GM11168 (cell line): ENCODE results near the gene LTBR.
"Not testable (repeated sequence)": the region's sequence is repeated elsewhere in the genome, so short reads cannot be mapped to it uniquely, and the experiment has no call there.

Experiments
- in situ Hi-C: fragments of 300-500 bp; cut with MboI; formaldehyde crosslinking; loops from one replicate; pipeline ENCODE4 v1.12.0; 2022; ENCODE audit warnings: low sequenced_read_pairs; ENCODE audit not compliant: unreplicated experiment

Gene LTBR

DNA sequence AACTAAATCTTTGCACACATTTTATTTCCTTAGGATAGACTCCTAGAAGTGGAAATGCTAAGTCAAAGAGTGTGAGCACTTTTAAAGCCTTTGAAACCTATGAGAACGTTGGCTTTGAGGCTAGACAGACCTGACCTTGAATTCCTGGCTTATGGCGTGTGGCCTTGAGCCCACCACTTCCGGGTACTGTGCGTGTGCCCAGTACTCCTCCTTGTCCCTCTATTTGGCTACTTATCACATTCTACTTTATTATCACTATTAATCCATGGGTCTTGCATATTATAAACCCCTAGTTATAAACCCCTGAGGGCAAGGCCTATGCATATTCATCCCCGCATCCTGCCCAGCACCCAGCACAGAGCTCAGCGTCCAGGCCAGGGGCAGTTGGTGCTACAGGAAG lies 34.8 kb downstream of the LTBR start:
- in situ Hi-C loops = loop anchor here (25.0 kb wide), 1 partner anchor 119 kb away; the partner anchor contains the start of gene GAPDH

DNA sequence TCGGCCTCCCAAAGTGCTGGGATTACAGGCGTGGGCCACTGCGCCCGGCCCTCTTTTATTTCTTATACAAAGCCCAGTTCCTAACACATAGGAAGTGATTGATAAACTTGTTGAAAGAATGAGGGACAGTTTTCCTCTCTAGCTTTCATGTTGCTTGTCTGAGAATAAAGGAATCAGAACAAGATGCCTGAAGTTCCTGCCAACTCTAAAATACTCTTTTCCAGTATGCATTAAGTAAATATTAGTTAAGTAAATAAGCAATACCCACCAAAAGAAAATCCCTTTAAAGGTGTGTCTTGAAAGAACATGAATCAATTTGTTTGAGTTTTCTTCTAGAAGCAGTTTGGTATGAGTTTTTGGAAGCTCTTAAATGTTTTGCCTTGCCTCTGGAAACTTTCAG lies 36.4 kb downstream of the LTBR start:
- in situ Hi-C loops = loop anchor here (5.0 to 25.0 kb wide), 2 partner anchors 37 to 117 kb away; partner anchors contain the start of gene GAPDH

GRCh38 chr12:6423267-6424007 lies 39.5 kb downstream of the LTBR start:
- in situ Hi-C loops = loop anchor here (5.0 to 25.0 kb wide), 2 partner anchors 34 to 114 kb away; partner anchors contain the start of gene GAPDH

GRCh38 chr12:6424008-6424347 lies 40.0 kb downstream of the LTBR start:
- in situ Hi-C loops = loop anchor here (5.0 to 25.0 kb wide), 2 partner anchors 33 to 113 kb away; partner anchors contain the start of gene GAPDH

- in situ Hi-C loops = loop anchor here (5.0 to 25.0 kb wide), 2 partner anchors 32 to 112 kb away; partner anchors contain the start of gene GAPDH
Observed at GRCh38 chr12:6424866-6425265, 40.9 kb downstream of the LTBR start.

DNA sequence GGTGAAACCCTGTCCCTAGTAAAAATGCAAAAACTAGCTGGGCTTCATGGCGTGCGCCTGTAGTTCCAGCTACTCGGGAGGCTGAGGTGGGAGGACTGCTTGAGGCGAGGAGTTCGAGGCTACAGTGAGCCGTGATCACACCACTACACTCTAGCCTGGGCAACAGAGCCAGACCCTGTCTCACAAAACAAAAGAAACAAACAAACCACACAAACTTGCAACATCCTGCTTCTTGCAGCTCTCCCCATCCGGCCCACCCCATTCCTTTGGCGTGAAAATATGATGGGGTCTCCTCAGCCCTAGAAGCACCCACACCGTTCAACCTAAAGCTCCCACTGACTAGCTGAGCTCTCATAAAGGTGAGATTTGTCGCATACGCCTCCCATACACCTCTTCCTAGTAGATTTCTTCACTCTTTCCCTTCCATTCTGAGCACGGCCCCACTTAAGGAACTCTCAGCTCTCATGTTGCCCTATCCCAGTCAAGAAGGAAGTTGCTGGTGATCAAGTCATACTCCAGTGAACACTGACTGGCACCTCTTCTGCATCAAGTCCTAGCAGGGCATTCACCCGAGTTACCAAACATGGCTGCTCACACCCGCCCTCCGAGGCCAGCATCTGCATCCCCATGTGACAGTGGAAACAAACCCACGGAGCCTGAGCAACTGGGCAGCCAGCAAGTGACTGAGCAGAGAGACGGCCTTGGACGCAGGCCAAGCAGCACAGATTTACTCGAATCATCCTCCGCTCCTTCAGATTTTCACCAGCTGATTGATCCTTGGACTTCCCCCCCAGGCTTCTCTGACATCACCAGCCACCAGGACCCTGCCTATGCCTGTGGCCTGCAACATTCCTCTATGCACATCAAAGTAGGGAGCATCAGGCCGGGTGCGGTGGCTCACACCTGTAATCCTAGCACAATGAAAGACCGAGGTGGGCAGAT lies 41.9 kb downstream of the LTBR start:
- in situ Hi-C loops = no loop called here

DNA sequence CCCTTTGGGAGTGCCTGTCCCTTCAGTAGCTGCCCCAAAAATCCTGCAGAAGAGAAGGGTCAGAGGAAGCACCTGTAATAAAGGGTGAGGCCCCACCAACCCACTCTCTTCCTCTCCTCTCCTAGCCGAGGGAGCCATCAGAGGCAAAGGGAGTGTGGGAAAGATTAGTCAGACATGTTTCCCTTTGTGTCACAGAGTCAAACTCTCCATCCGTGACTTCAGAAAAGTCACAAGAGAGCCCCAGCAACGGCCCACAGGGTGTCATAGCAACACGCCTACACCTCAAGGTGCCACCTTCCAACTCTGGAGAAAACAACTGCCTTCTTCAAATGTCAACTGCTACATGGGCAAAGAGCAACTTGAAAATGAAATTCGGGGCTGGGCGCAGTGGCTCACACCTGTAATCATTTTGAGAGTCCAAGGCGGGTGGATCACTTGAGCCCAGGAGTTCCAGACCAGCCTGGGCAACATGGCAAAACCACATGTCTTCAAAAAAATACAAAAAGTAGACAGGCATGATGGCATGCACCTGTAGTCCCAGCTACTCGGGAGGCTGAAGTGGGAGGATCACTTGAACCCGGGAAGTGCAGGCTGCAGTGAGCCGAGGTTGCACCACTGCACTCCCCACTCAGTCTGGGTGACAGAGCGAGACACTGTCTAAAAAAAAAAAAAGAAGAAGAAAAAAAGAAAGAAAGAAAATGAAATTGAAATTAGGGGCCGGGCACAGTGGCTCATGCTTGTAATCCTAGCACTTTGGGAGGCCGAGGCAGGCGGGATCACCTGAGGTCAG lies 43.1 kb downstream of the LTBR start:
- in situ Hi-C loops = no loop called here

DNA sequence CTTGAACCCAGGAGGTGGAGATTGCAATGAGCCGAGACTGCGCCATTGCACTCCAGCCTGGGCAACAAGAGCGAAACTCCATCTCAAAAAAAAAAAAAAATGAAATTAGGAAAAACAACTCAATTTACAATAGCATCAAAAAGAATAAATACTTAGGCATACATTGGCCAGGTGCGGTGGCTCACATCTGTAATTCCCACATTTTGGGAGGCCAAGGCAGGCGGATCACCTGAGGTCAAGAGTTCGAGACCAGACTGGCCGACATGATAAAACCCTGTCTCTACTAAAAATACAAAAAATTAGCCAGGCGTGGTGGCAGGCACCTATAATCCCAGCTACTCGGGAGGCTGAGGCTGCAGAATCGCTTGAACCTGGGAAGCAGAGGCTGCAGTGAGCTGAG lies 43.8 kb downstream of the LTBR start:
- in situ Hi-C loops = not testable (repeated sequence)

DNA sequence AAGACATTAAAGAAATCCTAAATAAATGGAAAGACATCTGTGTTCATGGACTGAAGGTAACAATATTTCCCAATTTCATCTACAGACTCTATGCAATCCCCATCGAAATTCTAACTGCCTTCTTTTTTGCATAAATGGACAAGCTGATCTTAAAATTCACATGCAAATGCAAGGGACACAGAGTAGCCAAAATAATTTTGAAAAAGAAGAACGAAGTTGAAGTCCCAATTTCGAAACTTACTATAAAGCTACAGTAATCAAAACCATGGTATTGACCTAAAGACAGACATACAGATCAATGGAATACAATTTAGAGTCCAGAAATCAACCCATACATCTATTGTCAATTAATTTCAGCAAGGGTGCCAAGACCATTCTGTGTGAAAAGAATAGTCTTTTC lies 44.4 kb downstream of the LTBR start:
- in situ Hi-C loops = no loop called here

GRCh38 chr12:6430124-6430989 lies 46.4 kb downstream of the LTBR start:
- in situ Hi-C loops = no loop called here

- in situ Hi-C loops = no loop called here
Observed at GRCh38 chr12:6432991-6433390, 49.0 kb downstream of the LTBR start.

GRCh38 chr12:6434205-6435140 lies 50.5 kb downstream of the LTBR start:
- in situ Hi-C loops = no loop called here

GRCh38 chr12:6435961-6436715 lies 52.2 kb downstream of the LTBR start:
- in situ Hi-C loops = no loop called here

DNA sequence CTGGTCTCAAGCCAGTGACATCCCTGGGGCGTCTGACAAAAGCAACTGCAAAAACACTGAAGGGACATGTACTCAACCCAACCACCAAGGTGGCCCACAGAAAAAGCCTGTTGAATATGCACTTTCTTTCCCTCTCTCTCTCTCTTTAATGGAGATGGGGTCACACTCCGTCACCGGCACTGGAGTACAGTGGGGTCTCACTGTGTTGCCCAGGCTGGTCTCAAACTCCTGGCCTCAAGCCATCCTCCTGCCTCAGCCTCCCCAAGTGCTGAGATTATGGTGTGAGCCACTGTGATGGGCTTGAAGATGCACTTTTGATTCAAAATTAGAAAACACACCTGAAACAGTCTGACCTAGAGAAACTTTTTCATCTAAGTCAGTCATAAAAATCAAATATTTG lies 53.6 kb downstream of the LTBR start:
- in situ Hi-C loops = no loop called here

DNA sequence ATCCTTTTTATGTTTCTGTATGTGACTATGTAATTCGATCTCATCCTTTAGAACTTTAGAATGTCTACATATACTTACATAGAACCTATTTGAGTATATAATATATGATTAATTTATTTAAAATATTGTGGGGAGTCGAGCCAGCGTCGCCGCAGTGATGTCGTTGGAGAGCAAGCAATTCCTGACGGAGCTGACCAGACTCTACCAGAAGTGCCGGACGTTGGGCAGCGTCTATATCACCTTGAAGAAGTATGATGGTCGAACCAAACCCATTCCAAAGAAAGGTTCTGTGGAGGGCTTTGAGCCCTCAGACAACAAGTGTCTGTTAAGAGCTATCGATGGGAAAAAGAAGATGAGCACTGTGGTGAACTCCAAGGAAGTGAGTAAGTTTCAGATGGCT lies 54.4 kb downstream of the LTBR start:
- in situ Hi-C loops = no loop called here

- in situ Hi-C loops = no loop called here
Observed at GRCh38 chr12:6440391-6440790, 56.4 kb downstream of the LTBR start.
